ENCODE results near the gene ART1.
"Not testable (repeated sequence)": the region's sequence is repeated elsewhere in the genome, so short reads cannot be mapped to it uniquely, and the experiment has no call there.

ART1 gene

GRCh38 chr11:3632070-3632660, 12.8 kb upstream of the ART1 start:
- H3K4me3 ChIP-seq (ENCODE audit: low read length) = no peak overlapping the region
- no peaks in the 10 kb centered on the region for H3K27me3 ChIP-seq (ENCODE audit: control insufficient read depth, insufficient read depth, low read length)
- H3K27ac ChIP-seq (ENCODE audit: low read length) = no peak overlapping the region
- no CpG with 5 or more reads among the region's 5 CpGs for WGBS (ENCODE audit: insufficient coverage, insufficient read length)
- no peaks in the 10 kb centered on the region for H3K36me3 ChIP-seq (ENCODE audit: control insufficient read depth, insufficient read depth, low read length)
- H3K9me3 ChIP-seq (ENCODE audit: control insufficient read depth, insufficient read depth, low read length) = no peaks in the 10 kb centered on the region
- H3K4me1 ChIP-seq (ENCODE audit: control insufficient read depth, insufficient read depth, low read length) = no peaks in the 10 kb centered on the region
- DNase-seq (ENCODE audit: low read depth, low spot score) = no peak

- H3K9me3 ChIP-seq (ENCODE audit: control insufficient read depth, insufficient read depth, low read length) = no peaks in the 10 kb centered on the region
- no peaks in the 10 kb centered on the region for H3K4me1 ChIP-seq (ENCODE audit: control insufficient read depth, insufficient read depth, low read length)
- WGBS (ENCODE audit: insufficient coverage, insufficient read length) = no CpG with 5 or more reads among the region's 15 CpGs
- no peak overlapping the region for H3K27ac ChIP-seq (ENCODE audit: low read length)
- no peaks in the 10 kb centered on the region for H3K36me3 ChIP-seq (ENCODE audit: control insufficient read depth, insufficient read depth, low read length)
- DNase-seq (ENCODE audit: low read depth, low spot score) = no peak
- H3K4me3 ChIP-seq (ENCODE audit: low read length) = no peak overlapping the region
- no peaks in the 10 kb centered on the region for H3K27me3 ChIP-seq (ENCODE audit: control insufficient read depth, insufficient read depth, low read length)
Measured at GRCh38 chr11:3635641-3636375, 9.1 kb upstream of the ART1 start.

GRCh38 chr11:3637201-3637600, 7.7 kb upstream of the ART1 start:
- Histone ChIP-seq H3K4me3 (ENCODE audit: low read length) (no peak overlapping the region), H3K4me1 (ENCODE audit: control insufficient read depth, insufficient read depth, low read length) (peaks cover 2% of the 10 kb centered on the region)
- WGBS (ENCODE audit: insufficient coverage, insufficient read length) = no CpG with 5 or more reads among the region's 13 CpGs

GRCh38 chr11:3638513-3638912, 6.4 kb upstream of the ART1 start:
- H3K36me3 ChIP-seq (ENCODE audit: control insufficient read depth, insufficient read depth, low read length) = no peaks in the 10 kb centered on the region
- H3K27ac ChIP-seq (ENCODE audit: low read length) = no peak overlapping the region
- H3K27me3 ChIP-seq (ENCODE audit: control insufficient read depth, insufficient read depth, low read length) = no peaks in the 10 kb centered on the region
- peaks cover 2% of the 10 kb centered on the region for H3K4me1 ChIP-seq (ENCODE audit: control insufficient read depth, insufficient read depth, low read length)
- no peak overlapping the region for H3K4me3 ChIP-seq (ENCODE audit: low read length)
- no CpG with 5 or more reads among the region's 5 CpGs for WGBS (ENCODE audit: insufficient coverage, insufficient read length)
- no peak for DNase-seq (ENCODE audit: low read depth, low spot score)
- no peaks in the 10 kb centered on the region for H3K9me3 ChIP-seq (ENCODE audit: control insufficient read depth, insufficient read depth, low read length)

More at GRCh38 chr11:3637201-3637600, 7.7 kb upstream of the ART1 start:
- Histone ChIP-seq H3K27ac (ENCODE audit: low read length) (no peak overlapping the region), H3K36me3 (ENCODE audit: control insufficient read depth, insufficient read depth, low read length) (no peaks in the 10 kb centered on the region), H3K27me3 (ENCODE audit: control insufficient read depth, insufficient read depth, low read length) (no peaks in the 10 kb centered on the region), H3K9me3 (ENCODE audit: control insufficient read depth, insufficient read depth, low read length) (no peaks in the 10 kb centered on the region)
- DNase-seq (ENCODE audit: low read depth, low spot score) = no peak

GRCh38 chr11:3639841-3640240, 5.1 kb upstream of the ART1 start:
- H3K36me3 ChIP-seq (ENCODE audit: control insufficient read depth, insufficient read depth, low read length) = no peaks in the 10 kb centered on the region
- H3K4me3 ChIP-seq (ENCODE audit: low read length) = no peak overlapping the region
- H3K27me3 ChIP-seq (ENCODE audit: control insufficient read depth, insufficient read depth, low read length) = no peaks in the 10 kb centered on the region
- no CpG with 5 or more reads among the region's 14 CpGs for WGBS (ENCODE audit: insufficient coverage, insufficient read length)
- no peak overlapping the region for H3K27ac ChIP-seq (ENCODE audit: low read length)
- DNase-seq (ENCODE audit: low read depth, low spot score) = no peak
- no peaks in the 10 kb centered on the region for H3K9me3 ChIP-seq (ENCODE audit: control insufficient read depth, insufficient read depth, low read length)
- peaks cover 2% of the 10 kb centered on the region for H3K4me1 ChIP-seq (ENCODE audit: control insufficient read depth, insufficient read depth, low read length)

GRCh38 chr11:3641191-3641590, 3.7 kb upstream of the ART1 start:
- DNase-seq (ENCODE audit: low read depth, low spot score) = no peak
- Histone ChIP-seq H3K27ac (ENCODE audit: low read length) (no peak overlapping the region), H3K36me3 (ENCODE audit: control insufficient read depth, insufficient read depth, low read length) (no peaks in the 10 kb centered on the region), H3K9me3 (ENCODE audit: control insufficient read depth, insufficient read depth, low read length) (no peaks in the 10 kb centered on the region), H3K4me1 (ENCODE audit: control insufficient read depth, insufficient read depth, low read length) (peaks cover 2% of the 10 kb centered on the region), H3K27me3 (ENCODE audit: control insufficient read depth, insufficient read depth, low read length) (no peaks in the 10 kb centered on the region), H3K4me3 (ENCODE audit: low read length) (peak overlapping the region; percentile 49; the same call in 1 of the 2 replicates)
- WGBS (ENCODE audit: insufficient coverage, insufficient read length) = no CpG with 5 or more reads among the region's 8 CpGs

GRCh38 chr11:3641701-3642070, 3.2 kb upstream of the ART1 start, which contains the start of gene ART5:
TSS of gene ART5 (minus strand) at chr11:3641992. CDS start at chr11:3641862, 130 bp downstream.
- Histone ChIP-seq H3K27ac (ENCODE audit: low read length) (no peak within 1 kb of the TSS), H3K9me3 (ENCODE audit: control insufficient read depth, insufficient read depth, low read length) (no peaks in the 10 kb centered on the region), H3K4me1 (ENCODE audit: control insufficient read depth, insufficient read depth, low read length) (peaks cover 2% of the 10 kb centered on the region), H3K36me3 (ENCODE audit: control insufficient read depth, insufficient read depth, low read length) (no peaks in the 10 kb centered on the region), H3K27me3 (ENCODE audit: control insufficient read depth, insufficient read depth, low read length) (no peaks in the 10 kb centered on the region), H3K4me3 (ENCODE audit: low read length) (peak within 1 kb of the TSS; percentile 49; the same call in 1 of the 2 replicates)
- no CpG with 5 or more reads among the region's 21 CpGs for WGBS (ENCODE audit: insufficient coverage, insufficient read length)
- DNase-seq (ENCODE audit: low read depth, low spot score) = no peak

GRCh38 chr11:3642071-3642951, 2.6 kb upstream of the ART1 start:
- no peaks in the 10 kb centered on the region for H3K36me3 ChIP-seq (ENCODE audit: control insufficient read depth, insufficient read depth, low read length)
- peak; percentile 89 for DNase-seq (ENCODE audit: low read depth, low spot score)
- no peaks in the 10 kb centered on the region for H3K9me3 ChIP-seq (ENCODE audit: control insufficient read depth, insufficient read depth, low read length)
- WGBS (ENCODE audit: insufficient coverage, insufficient read length) = no CpG with 5 or more reads among the region's 55 CpGs
- no peaks in the 10 kb centered on the region for H3K27me3 ChIP-seq (ENCODE audit: control insufficient read depth, insufficient read depth, low read length)
- peaks cover 2% of the 10 kb centered on the region for H3K4me1 ChIP-seq (ENCODE audit: control insufficient read depth, insufficient read depth, low read length)
- peak overlapping the region; percentile 37; the same call in 1 of the 2 replicates for H3K4me3 ChIP-seq (ENCODE audit: low read length)
- no peak overlapping the region for H3K27ac ChIP-seq (ENCODE audit: low read length)

- not testable (repeated sequence) for H3K4me1 ChIP-seq (ENCODE audit: control insufficient read depth, insufficient read depth, low read length); H3K27me3 ChIP-seq (ENCODE audit: control insufficient read depth, insufficient read depth, low read length); DNase-seq (ENCODE audit: low read depth, low spot score); H3K9me3 ChIP-seq (ENCODE audit: control insufficient read depth, insufficient read depth, low read length); H3K36me3 ChIP-seq (ENCODE audit: control insufficient read depth, insufficient read depth, low read length); H3K27ac ChIP-seq (ENCODE audit: low read length)
- H3K4me3 ChIP-seq (ENCODE audit: low read length) = peak overlapping the region; percentile 37; the same call in 1 of the 2 replicates
- WGBS (ENCODE audit: insufficient coverage, insufficient read length) = no CpG with 5 or more reads among the region's 11 CpGs
Measured at GRCh38 chr11:3643102-3643546, 1.8 kb upstream of the ART1 start.

GRCh38 chr11:3645552-3645951, 624 bp downstream of the ART1 start:
- H3K4me1 ChIP-seq (ENCODE audit: control insufficient read depth, insufficient read depth, low read length) = peaks cover 2% of the 10 kb centered on the region
- no peaks in the 10 kb centered on the region; the same call in 1 of the 2 replicates for H3K9me3 ChIP-seq (ENCODE audit: control insufficient read depth, insufficient read depth, low read length)
- no peaks in the 10 kb centered on the region for H3K27me3 ChIP-seq (ENCODE audit: control insufficient read depth, insufficient read depth, low read length)
- no peak overlapping the region for H3K27ac ChIP-seq (ENCODE audit: low read length)
- WGBS (ENCODE audit: insufficient coverage, insufficient read length) = no CpG with 5 or more reads among the region's 7 CpGs
- no peak for DNase-seq (ENCODE audit: low read depth, low spot score)
- no peak overlapping the region for H3K4me3 ChIP-seq (ENCODE audit: low read length)
- H3K36me3 ChIP-seq (ENCODE audit: control insufficient read depth, insufficient read depth, low read length) = no peaks in the 10 kb centered on the region
